Measurements from ENCODE around the gene SUCO. TPM values are rescaled to one million over a fixed set of nuclear protein-coding genes. Genes with fewer than 3 reads are reported as not detected.

Gene SUCO
- total and polyA plus RNA-seq, 2 experiments from 2014 or later: 12.4 to 24.3 TPM

GRCh38 chr1:172657586-172657985 lies 124.6 kb downstream of the SUCO start:
- no peak for DNase-seq
- Histone ChIP-seq H3F3A (ENCODE audit: insufficient read depth) (peaks cover 32% of the 10 kb centered on the region), H3K9me2 (ENCODE audit: insufficient read depth) (no peaks in the 10 kb centered on the region), H3K4me2 (ENCODE audit: unreplicated experiment) (no peak overlapping the region), H3K27me3 (replicated peaks; ENCODE audit: insufficient read depth) (no peaks in the 10 kb centered on the region), H3K9me3 (ENCODE audit: low read depth) (no peaks in the 10 kb centered on the region), H3K4me3 (no peak overlapping the region), H3K36me3 (ENCODE audit: low read depth) (no peaks in the 10 kb centered on the region), H4K20me1 (ENCODE audit: insufficient read depth) (no peaks in the 10 kb centered on the region), H3K27ac (no peak overlapping the region), H2AFZ (no peak overlapping the region), H3K4me1 (ENCODE audit: insufficient read depth) (peaks cover 36% of the 10 kb centered on the region), H3K79me2 (ENCODE audit: insufficient read depth) (no peaks in the 10 kb centered on the region), H3K9ac (no peak overlapping the region)
- TF ChIP-seq EZH2 (IDR thresholded peaks at IDR 0.05; ENCODE audit: insufficient read depth, poor library complexity, severe bottlenecking) (no peak), EZH2phosphoT487 (IDR thresholded peaks at IDR 0.05; ENCODE audit: insufficient read depth, low read depth) (no peak)
- in situ Hi-C loops (cut with MboI): no loop called here
- WGBS, 2 experiments (ENCODE audit: low coverage in 1 of 2, low lambda C conversion rate in 2 of 2, missing lambda C conversion rate in 2 of 2): 95 to 100% methylated on average over 1 of the region's 1 CpG

GRCh38 chr1:172658871-172659453 lies 126.0 kb downstream of the SUCO start, which contains the start of gene FASLG:
Gene FASLG, plus strand, starts transcription at chr1:172659103. Its CDS starts 99 bp downstream, at chr1:172659202.
- no peak within 1 kb of the TSS for H3K4me2 ChIP-seq (ENCODE audit: unreplicated experiment)
- 89 to 92% methylated on average over 11 of the region's 11 CpGs for WGBS, 2 experiments (ENCODE audit: low coverage in 1 of 2, low lambda C conversion rate in 2 of 2, missing lambda C conversion rate in 2 of 2)
- H3K9me3 ChIP-seq (ENCODE audit: low read depth): no peaks in the 10 kb centered on the region
- no peaks in the 10 kb centered on the region for H3K36me3 ChIP-seq (ENCODE audit: low read depth)
- no peaks in the 10 kb centered on the region for H3K9me2 ChIP-seq (ENCODE audit: insufficient read depth)
- H3K4me3 ChIP-seq: no peak within 1 kb of the TSS
- no peak within 1 kb of the TSS for H2AFZ ChIP-seq
- no peaks in the 10 kb centered on the region for H3K79me2 ChIP-seq (ENCODE audit: insufficient read depth)
- DNase-seq: no peak
- H3F3A ChIP-seq (ENCODE audit: insufficient read depth): peaks cover 34% of the 10 kb centered on the region
- no peaks in the 10 kb centered on the region for H4K20me1 ChIP-seq (ENCODE audit: insufficient read depth)
- peaks cover 36% of the 10 kb centered on the region for H3K4me1 ChIP-seq (ENCODE audit: insufficient read depth)
- H3K27ac ChIP-seq: no peak within 1 kb of the TSS
- no peaks in the 10 kb centered on the region for H3K27me3 ChIP-seq (replicated peaks; ENCODE audit: insufficient read depth)
- TF ChIP-seq EZH2phosphoT487 (IDR thresholded peaks at IDR 0.05; ENCODE audit: insufficient read depth, low read depth) (no peak), EZH2 (IDR thresholded peaks at IDR 0.05; ENCODE audit: insufficient read depth, poor library complexity, severe bottlenecking) (no peak)
- H3K9ac ChIP-seq: no peak within 1 kb of the TSS
- in situ Hi-C loops (cut with MboI): no loop called here

GRCh38 chr1:172661107-172661506 lies 128.2 kb downstream of the SUCO start:
- TF ChIP-seq EZH2phosphoT487 (IDR thresholded peaks at IDR 0.05; ENCODE audit: insufficient read depth, low read depth) (no peak), EZH2 (IDR thresholded peaks at IDR 0.05; ENCODE audit: insufficient read depth, poor library complexity, severe bottlenecking) (no peak)
- 54 to 64% methylated on average over 3 of the region's 3 CpGs for WGBS, 2 experiments (ENCODE audit: low coverage in 1 of 2, low lambda C conversion rate in 2 of 2, missing lambda C conversion rate in 2 of 2)
- H3K4me1 ChIP-seq (ENCODE audit: insufficient read depth): peaks cover 23% of the 10 kb centered on the region
- no peaks in the 10 kb centered on the region for H3K79me2 ChIP-seq (ENCODE audit: insufficient read depth)
- in situ Hi-C loops (cut with MboI): no loop called here
- DNase-seq: no peak
- no peak overlapping the region for H3K27ac ChIP-seq
- H3K27me3 ChIP-seq (replicated peaks; ENCODE audit: insufficient read depth): no peaks in the 10 kb centered on the region
- no peak overlapping the region; the same call in 1 of the 2 replicates for H2AFZ ChIP-seq
- H4K20me1 ChIP-seq (ENCODE audit: insufficient read depth): no peaks in the 10 kb centered on the region
- H3K9me3 ChIP-seq (ENCODE audit: low read depth): no peaks in the 10 kb centered on the region
- no peak overlapping the region for H3K9ac ChIP-seq
- no peaks in the 10 kb centered on the region for H3K9me2 ChIP-seq (ENCODE audit: insufficient read depth)
- no peak overlapping the region for H3K4me3 ChIP-seq
- H3K36me3 ChIP-seq (ENCODE audit: low read depth): no peaks in the 10 kb centered on the region
- H3F3A ChIP-seq (ENCODE audit: insufficient read depth): peaks cover 16% of the 10 kb centered on the region
- no peak overlapping the region for H3K4me2 ChIP-seq (ENCODE audit: unreplicated experiment)

Small RNA genes lying within 50 kb of the gene (small RNA-seq; reads per million reads assigned to genes)
- not detected for gene RNU6-693P (ENCODE audit: low read depth, low replicate concordance)

Other genes with a start within 250 kb of the SUCO start
- not detected in 2 replicates for gene C1orf105, start 112.5 kb upstream of the SUCO start, total RNA-seq (2014; rRNA removed; shearing (Covaris generic))
- gene C1orf105, start 112.5 kb upstream of the SUCO start, polyA plus RNA-seq (2016; fragmentation: Nextera tagmentation; extraction: Ambion mirVana): not detected in 2 replicates
- 18.3 and 27.8 TPM in 2 replicates for gene PIGC, start 89.1 kb upstream of the SUCO start, total RNA-seq (2014; rRNA removed; shearing (Covaris generic))
- gene PIGC, start 89.1 kb upstream of the SUCO start, polyA plus RNA-seq (2016; fragmentation: Nextera tagmentation; extraction: Ambion mirVana): 29.3 and 32.7 TPM in 2 replicates
- gene FASLG, start 126.0 kb downstream of the SUCO start, total RNA-seq (2014; rRNA removed; shearing (Covaris generic)): not detected in 2 replicates
- not detected in 2 replicates for gene FASLG, start 126.0 kb downstream of the SUCO start, polyA plus RNA-seq (2016; fragmentation: Nextera tagmentation; extraction: Ambion mirVana)